Stimulated activated CD8-positive, alpha-beta memory T cell treated with anti-CD3 and anti-CD28 coated beads, Interleukin-4, amount 100 ng/mL, for 24 hours (primary cell): ENCODE results near the gene NKX1-1.
"Not testable (repeated sequence)": the region's sequence is repeated elsewhere in the genome, so short reads cannot be mapped to it uniquely, and the experiment has no call there.

ENCODE experiments used
- DNase-seq: peaks from one replicate; pipeline ENCODE4 v3.0.0-alpha.2; 2020; ENCODE audit warnings: low read depth

The NKX1-1 gene

GRCh38 chr4:1373892-1374705, 32.1 kb downstream of the NKX1-1 start:
- DNase-seq = no peak

DNA sequence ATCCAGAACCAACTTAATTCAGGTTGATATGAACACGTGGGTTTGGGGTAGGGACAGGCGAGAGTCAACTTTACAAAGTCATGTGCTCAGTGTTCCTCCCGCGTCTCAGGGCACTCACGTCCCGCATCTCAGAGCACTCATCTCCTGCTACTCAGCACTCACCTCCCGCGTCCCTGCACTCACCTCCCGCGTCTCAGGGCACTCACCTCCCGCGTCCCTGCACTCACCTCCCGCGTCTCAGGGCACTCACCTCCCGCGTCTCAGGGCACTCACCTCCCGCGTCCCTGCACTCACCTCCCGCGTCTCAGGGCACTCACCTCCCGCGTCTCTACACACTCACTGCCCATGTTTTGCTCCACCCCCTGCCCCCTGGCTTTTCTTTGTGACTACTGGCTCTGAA, 33.7 kb downstream of the NKX1-1 start:
- DNase-seq = not testable (repeated sequence)

GRCh38 chr4:1371176-1372165, 34.8 kb downstream of the NKX1-1 start:
- DNase-seq = no peak

DNA sequence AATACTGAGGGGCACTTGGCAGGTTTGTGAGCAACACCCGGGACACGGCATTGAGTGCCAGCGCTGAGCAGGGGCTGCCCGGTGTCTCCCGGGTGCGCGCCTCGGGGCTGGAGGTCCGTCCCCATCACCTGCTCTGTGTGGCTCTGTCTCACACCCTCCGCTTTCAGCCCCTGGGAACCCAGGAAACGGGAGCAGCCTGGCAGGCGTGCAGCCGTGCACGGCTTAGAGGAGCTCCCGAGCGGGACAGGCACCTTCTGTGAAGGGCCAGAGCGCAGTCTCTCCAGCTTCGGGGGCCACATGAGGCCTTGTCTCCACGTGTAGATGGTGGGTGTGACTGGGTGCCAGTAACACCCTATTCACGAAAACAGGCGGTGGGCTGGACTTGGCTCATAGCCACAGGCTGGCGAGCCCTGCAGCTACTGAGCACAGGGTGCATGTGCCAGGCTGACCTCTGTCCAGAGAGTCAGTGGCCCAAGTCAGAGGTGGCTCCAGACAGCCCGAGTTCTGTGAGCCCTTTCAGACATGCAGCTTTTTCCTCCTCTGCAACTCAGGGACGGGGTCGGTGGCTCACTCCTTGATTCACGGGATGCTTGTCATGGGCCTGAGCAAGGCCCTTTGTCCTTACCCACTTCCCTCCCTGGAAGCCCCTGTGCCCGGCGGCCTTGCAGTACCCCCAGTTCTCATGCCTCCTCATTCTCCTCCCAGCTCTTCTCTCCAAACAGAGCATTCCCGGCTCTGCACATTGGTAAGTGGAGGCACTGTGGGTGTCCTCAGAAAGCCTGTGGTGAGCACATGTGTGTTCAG, 35.7 kb downstream of the NKX1-1 start:
- no peak for DNase-seq

DNA sequence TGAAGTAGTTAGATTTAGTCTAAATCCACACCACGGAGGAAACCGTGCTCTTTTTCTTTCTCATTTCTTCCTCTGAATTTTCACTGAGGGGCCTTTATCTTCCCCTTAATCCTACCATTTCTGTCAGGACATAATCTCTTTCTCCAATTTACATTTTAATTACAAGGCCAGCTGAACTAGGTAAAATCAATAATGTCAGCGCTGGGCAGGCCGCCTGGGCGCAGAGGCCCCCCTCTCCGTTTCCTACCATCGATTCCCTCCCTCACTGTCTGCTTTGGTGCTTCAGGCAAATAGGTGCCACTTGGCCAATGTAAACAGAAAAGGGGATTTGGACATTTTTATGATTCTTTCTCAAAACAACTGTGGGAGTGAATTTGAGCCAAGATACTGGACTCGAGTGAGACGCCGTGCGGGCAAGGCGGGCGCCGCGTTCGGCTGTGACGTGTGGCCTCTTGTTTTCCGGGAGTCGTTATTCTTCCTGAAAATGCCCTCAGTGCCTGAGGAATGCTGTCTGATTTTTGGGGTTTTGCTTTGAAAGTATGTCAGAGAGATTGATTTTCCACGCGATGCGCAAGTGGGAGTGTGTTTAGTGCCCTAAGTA, 36.7 kb downstream of the NKX1-1 start:
- no peak for DNase-seq

- DNase-seq = no peak
Measured at GRCh38 chr4:1369091-1369450, 37.2 kb downstream of the NKX1-1 start.

GRCh38 chr4:1368421-1369090, 37.7 kb downstream of the NKX1-1 start:
- DNase-seq = no peak

DNA sequence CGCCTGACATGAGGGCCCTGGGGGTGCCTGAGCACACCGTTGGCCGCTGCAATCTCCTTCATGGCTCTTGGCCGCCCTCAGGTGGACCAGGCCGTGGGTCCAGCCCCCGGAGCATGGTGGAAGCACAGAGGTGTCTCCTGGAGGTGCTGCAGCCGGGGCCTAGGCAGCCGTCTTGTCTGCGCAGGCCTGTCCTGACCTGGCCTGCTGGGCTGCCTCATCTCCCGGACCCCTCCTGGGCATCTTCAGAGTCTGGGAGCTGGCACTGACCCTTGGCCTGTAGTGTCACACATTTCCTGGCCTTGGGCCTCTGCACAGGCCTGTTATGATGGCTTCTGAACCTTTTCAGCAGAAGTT, 38.3 kb downstream of the NKX1-1 start:
- DNase-seq = no peak

GRCh38 chr4:1367230-1367935, 38.9 kb downstream of the NKX1-1 start:
- no peak for DNase-seq

DNA sequence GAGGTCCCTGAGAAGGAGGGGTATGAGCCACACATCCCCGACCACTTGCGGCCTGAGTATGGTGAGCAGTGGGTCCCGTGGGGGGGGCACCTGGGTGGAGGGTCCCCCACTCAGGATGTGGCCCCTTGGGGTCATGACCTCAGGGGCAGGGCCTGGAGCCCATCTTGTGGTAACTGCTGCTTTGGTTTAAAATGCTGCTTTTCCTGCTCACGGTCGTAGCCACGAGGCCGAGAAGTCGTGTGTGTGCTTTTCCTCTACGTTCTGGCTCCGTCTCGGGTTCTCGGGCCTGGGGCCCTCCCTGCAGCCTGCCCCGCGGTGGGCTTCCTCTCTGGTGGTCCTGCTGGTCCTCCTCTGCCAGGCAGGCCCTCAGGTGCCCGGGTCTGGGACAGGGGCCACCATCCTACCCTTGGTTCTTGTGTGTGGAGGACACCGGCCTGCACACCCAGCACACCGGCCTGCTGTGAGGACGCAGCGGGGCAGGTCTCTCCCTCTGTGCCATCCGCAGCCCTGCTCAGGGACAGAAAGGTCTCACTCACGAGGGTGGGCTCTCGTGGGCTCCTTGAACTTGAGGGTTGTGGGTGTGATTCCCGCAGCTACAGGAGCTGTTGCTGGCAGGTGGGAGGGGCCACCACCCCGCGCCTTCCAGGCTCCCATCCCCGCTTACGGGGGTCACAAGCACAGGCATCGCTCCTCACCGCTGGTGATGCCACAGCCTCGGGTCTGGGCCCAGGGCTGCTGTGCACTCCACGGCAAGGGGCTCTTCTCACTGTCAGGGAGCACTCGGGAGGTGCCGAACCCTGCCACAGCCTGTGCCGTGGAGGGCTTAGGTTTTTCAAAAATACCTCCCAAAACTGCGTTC, 39.6 kb downstream of the NKX1-1 start:
- DNase-seq = no peak

DNA sequence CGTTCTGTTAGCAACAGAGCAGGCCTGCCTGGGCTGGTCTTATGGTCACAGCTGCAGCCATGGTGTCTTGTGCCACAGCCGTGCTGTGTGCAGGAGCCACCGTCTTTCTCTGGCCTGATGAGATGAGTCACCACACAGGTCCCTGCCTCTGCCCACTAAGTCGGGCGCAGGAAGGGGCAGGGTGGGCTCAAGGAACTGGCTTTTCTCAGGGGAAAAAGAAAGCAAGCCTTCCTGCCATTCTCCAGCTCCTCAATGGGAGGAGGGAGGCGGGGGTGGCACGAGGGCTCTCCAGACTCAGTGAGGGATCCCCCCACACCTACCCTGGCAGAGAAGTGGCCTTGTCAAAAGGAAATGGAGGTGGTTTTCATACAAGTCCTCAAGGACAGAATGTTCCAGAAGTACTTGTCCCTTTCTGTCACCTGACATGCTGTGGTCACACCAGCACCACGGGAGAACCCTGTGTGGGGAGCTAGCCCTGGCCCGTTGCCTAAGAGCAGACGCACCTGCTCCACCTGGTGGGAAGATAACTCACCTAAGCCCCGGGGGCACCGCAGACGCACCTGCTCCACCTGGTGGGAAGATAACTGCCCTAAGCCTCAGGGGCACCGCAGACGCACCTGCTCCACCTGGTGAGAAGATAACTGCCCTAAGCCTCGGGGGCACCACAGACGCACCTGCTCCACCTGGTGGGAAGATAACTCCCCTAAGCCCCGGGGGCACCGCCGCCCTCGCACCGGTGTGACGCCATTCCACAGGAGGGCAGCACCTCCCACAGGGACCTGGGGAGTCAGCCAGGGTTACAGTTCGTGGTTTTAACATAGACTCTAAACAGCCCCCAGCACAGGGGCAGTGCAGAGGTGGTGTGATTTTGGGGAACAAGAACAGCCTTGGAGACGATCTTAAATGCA, 40.7 kb downstream of the NKX1-1 start:
- no peak for DNase-seq

DNA sequence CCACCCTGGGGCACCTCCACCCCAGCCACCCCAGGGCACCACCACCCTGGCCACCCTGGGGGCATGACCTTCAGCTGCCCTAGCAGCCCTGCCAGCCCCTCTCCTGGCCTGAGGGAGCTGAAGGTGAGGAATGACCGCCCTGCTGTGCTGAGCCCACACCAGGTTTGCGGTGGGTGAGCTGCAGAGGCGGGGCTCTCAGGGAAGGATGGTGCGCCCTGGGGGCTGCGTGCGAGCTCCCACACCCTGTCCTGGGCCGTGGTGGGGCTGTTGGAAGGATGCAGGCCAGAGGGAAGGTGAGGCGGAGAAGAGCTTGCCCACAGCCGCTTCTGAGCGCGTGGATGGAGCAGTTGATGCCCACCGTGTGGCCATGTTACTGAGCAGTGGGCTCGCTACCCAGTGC, 41.5 kb downstream of the NKX1-1 start:
- DNase-seq = no peak

GRCh38 chr4:1364217-1364616, 42.0 kb downstream of the NKX1-1 start:
- DNase-seq = no peak

DNA sequence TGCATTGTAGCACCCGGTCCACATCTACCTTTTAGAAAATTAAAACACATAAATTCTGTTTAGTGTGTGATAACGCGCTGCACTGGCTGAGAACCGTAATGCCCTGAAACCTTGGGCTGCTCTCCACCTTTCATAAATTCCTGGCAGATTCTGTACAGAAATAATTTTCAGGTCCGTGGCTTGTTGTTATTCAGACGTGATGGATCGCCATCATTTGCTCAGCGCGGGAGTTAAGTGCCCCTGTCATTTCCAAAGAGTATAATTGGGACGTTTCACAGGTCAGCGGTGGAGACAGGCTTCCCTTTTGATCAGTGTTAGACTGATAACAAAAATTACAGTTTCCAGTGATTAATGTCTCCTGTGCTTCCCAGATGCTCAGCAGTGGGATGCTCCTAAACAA, 42.7 kb downstream of the NKX1-1 start:
- no peak for DNase-seq

GRCh38 chr4:1362521-1362920, 43.7 kb downstream of the NKX1-1 start:
- DNase-seq = no peak

GRCh38 chr4:1362046-1362445, 44.2 kb downstream of the NKX1-1 start:
- no peak for DNase-seq

- no peak for DNase-seq
Measured at GRCh38 chr4:1361431-1361830, 44.8 kb downstream of the NKX1-1 start.

- DNase-seq = no peak
Measured at GRCh38 chr4:1360423-1361283, 45.6 kb downstream of the NKX1-1 start.
